Progenitor cell of endocrine pancreas (in vitro differentiated cells): ENCODE results near the gene EGFR. TPM values are rescaled to one million over a fixed set of nuclear protein-coding genes. Genes with fewer than 3 reads are reported as not detected.

ENCODE experiments used
- DNase-seq: peaks from one replicate; pipeline ENCODE4 v3.0.0; 2021; ENCODE audit warnings: low spot score; ENCODE audit not compliant: unreplicated experiment
- H3K27ac Mint-ChIP-seq: 2 replicates; pipeline ENCODE4 v1.8.0; 2021; ENCODE audit warnings: mild to moderate bottlenecking, moderate library complexity, mixed read lengths
- H3K27me3 Mint-ChIP-seq: 2 replicates; pipeline ENCODE4 v1.8.0; 2021; ENCODE audit warnings: mixed read lengths
- H3K36me3 Mint-ChIP-seq: 2 replicates; pipeline ENCODE4 v1.8.0; 2022; ENCODE audit warnings: mixed read lengths; ENCODE audit not compliant: insufficient read depth
- H3K4me1 Mint-ChIP-seq: 2 replicates; pipeline ENCODE4 v1.8.0; 2021; ENCODE audit warnings: low read depth, mixed read lengths
- H3K4me3 Mint-ChIP-seq: 2 replicates; pipeline ENCODE4 v1.8.0; 2021; ENCODE audit warnings: low read depth, mild to moderate bottlenecking, moderate library complexity, mixed read lengths
- H3K9me3 Mint-ChIP-seq: 2 replicates; pipeline ENCODE4 v1.8.0; 2021; ENCODE audit warnings: low read depth, mixed read lengths
- CTCF ChIP-seq: fragments of 200-600 bp; sonication (generic); IDR thresholded peaks from one replicate; pipeline ENCODE4 v1.5.0; 2021; ENCODE audit warnings: antibody characterized with exemption, mild to moderate bottlenecking; ENCODE audit not compliant: unreplicated experiment
- total RNA-seq: library from RNA; stranded (reverse); gene quantifications from 2 replicates; pipeline ENCODE4 v1.2.1, GENCODE V29; 2021

EGFR gene
- total RNA-seq, 1 donor from 2014 or later = 43.8 TPM

DNA sequence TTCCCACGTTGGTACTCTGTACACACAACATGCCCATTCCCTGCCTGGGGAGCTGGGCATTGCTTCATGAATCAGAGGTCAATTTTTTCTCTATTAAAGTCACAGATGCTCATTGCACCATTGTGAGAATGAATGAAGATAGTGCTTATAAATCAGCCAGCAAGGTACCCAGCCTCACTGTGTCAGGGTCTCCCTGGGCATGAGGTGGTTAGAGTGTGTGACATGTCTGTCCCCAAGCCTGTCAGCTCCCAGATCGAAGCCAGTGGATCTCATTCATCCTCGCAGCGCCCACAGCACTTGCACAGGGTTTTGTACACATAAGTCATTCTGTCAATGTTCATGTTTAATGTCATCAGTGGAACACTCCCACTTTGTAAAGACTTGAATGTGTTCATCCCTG lies 126.8 kb downstream of the EGFR start:
- Mint-ChIP-seq H3K4me1 (peaks cover 4% of the 10 kb centered on the region), H3K27ac (no peak overlapping the region), H3K9me3 (peaks cover 3% of the 10 kb centered on the region), H3K4me3 (no peak overlapping the region), H3K27me3 (no peaks in the 10 kb centered on the region), H3K36me3 (peaks cover 22% of the 10 kb centered on the region)
- DNase-seq = no peak
- no peak for TF ChIP-seq CTCF

GRCh38 chr7:55147101-55147500 lies 128.3 kb downstream of the EGFR start:
- Mint-ChIP-seq H3K4me3 (no peak overlapping the region), H3K27me3 (no peaks in the 10 kb centered on the region), H3K36me3 (peaks cover 30% of the 10 kb centered on the region), H3K4me1 (peaks cover 4% of the 10 kb centered on the region), H3K9me3 (peaks cover 3% of the 10 kb centered on the region), H3K27ac (no peak overlapping the region)
- no peak for TF ChIP-seq CTCF
- no peak for DNase-seq

DNA sequence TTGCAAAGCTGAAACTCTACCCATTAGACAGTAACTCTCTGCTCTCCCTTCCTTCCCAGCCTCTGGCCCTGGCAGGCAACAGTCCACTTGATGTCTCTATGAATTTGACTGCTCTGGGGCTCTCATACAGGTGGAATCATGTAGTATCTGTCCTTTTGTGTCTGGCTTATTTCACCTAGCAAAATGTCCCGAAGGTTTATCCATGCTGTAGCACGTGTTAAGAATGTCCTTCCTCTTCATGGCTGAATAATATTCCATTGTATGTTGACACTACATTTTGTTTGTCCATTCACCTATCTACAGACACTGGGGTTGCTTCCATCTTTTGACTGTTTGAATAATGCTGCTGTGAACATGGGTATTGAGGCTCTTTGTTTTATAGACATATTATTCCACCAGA lies 128.9 kb downstream of the EGFR start:
- H3K27me3 Mint-ChIP-seq = no peaks in the 10 kb centered on the region
- H3K9me3 Mint-ChIP-seq = peaks cover 3% of the 10 kb centered on the region
- H3K27ac Mint-ChIP-seq = no peak overlapping the region
- no peak for DNase-seq
- no peak for TF ChIP-seq CTCF
- no peak overlapping the region for H3K4me3 Mint-ChIP-seq
- H3K4me1 Mint-ChIP-seq = peaks cover 4% of the 10 kb centered on the region
- H3K36me3 Mint-ChIP-seq = peaks cover 33% of the 10 kb centered on the region

DNA sequence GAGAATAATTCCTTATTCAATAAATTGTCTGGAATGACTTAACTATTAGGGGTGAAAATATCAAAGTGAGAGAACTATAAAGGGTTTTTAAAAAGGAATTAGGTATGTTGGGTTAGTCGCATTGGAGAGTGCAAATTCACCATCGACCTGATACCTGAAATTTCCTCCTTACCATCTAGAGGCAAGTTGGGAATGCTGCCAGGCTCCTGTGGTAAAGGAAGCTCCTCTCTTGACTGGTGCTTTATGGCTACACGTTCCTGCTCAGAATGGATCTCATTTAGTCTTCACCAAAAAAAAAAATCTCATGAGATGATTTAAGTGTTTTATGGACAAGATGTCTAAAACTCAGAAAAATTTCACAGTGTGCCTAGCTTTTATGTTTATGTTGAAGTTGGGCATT lies 129.8 kb downstream of the EGFR start:
- Mint-ChIP-seq H3K27me3 (no peaks in the 10 kb centered on the region), H3K36me3 (peaks cover 26% of the 10 kb centered on the region), H3K9me3 (peaks cover 3% of the 10 kb centered on the region), H3K4me1 (peaks cover 4% of the 10 kb centered on the region), H3K4me3 (no peak overlapping the region), H3K27ac (no peak overlapping the region)
- DNase-seq = no peak
- TF ChIP-seq CTCF = no peak

DNA sequence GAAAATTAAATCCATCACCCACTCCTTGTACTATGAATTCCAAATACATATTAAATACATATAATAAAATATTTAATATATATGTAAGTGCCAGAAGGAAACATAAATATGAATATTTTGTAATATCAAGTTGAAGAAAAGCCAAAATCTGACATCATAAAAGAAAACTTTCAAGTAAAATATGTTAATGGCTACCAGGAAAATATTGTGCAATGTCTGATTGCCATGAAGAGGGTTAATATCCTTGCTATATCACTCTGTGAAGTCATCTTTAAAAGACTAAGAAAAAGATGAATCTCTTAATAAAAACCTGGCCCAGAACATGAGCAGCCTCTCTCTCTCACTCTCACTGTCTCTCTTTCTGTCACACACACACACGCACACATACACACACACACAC lies 130.2 kb downstream of the EGFR start:
- no peak for DNase-seq
- peaks cover 4% of the 10 kb centered on the region for H3K4me1 Mint-ChIP-seq
- TF ChIP-seq CTCF = no peak
- H3K36me3 Mint-ChIP-seq = peaks cover 26% of the 10 kb centered on the region
- H3K27me3 Mint-ChIP-seq = no peaks in the 10 kb centered on the region
- H3K27ac Mint-ChIP-seq = no peak overlapping the region
- H3K4me3 Mint-ChIP-seq = no peak overlapping the region
- H3K9me3 Mint-ChIP-seq = peaks cover 3% of the 10 kb centered on the region
